PC-3 (cell line): ENCODE results near the gene LAMTOR2. TPM values are rescaled to one million over a fixed set of nuclear protein-coding genes. Genes with fewer than 3 reads are reported as not detected.

Experiments
- ATAC-seq: fragments of 200-7000 bp; cut with Tn5 transposase; 2 replicates; pipeline ENCODE4 v1.9.1; 2020; ENCODE audit warnings: mild to moderate bottlenecking, moderate library complexity
- BruUV-seq: library from RNA; stranded (reverse); fragments of 400-500 nt; replicated peaks from 2 replicates; lab custom pipeline; 2021; lab: Mats Ljungman, UMichigan
- CTCF ChIA-PET: fragments of 300-600 bp; sonication (Branson Sonifier 250); formaldehyde crosslinking; loops from one replicate; lab custom pipeline; 2022; ENCODE audit warnings: antibody characterized with exemption; lab: Charles Lee
- POLR2A ChIA-PET: fragments of 300-600 bp; sonication (Branson Sonifier 250); formaldehyde crosslinking; loops from one replicate; lab custom pipeline; 2022; ENCODE audit warnings: antibody characterized with exemption; ENCODE audit not compliant: unreplicated experiment; lab: Charles Lee
- DNase-seq: peaks from one replicate; pipeline ENCODE4 v3.0.0-alpha.2; 2015
- H2AFZ ChIP-seq: fragments of 300-600 bp; sonication (generic); 2 replicates; pipeline ENCODE4 v1.6.0; 2016; ENCODE audit warnings: antibody characterized with exemption, low read length
- H3F3A ChIP-seq: fragments of 300-600 bp; sonication (generic); one replicate; pipeline ENCODE4 v1.6.0; 2017; ENCODE audit warnings: antibody characterized with exemption, low read length, control low read depth, mild to moderate bottlenecking; ENCODE audit not compliant: unreplicated experiment
- H3K27ac ChIP-seq: fragments of 300-600 bp; sonication (generic); 2 replicates; pipeline ENCODE4 v1.5.1; 2016; ENCODE audit warnings: mild to moderate bottlenecking, low read length
- H3K27me3 ChIP-seq: fragments of 300-600 bp; sonication (generic); 2 replicates; pipeline ENCODE4 v1.6.1; 2016; ENCODE audit warnings: low read length, mixed read lengths
- H3K36me3 ChIP-seq: fragments of 300-600 bp; sonication (generic); 2 replicates; pipeline ENCODE4 v1.6.1; 2016; ENCODE audit warnings: low read depth, mixed run types, low read length, mixed read lengths
- H3K4me1 ChIP-seq: fragments of 300-600 bp; sonication (generic); 2 replicates; pipeline ENCODE4 v1.5.1; 2016; ENCODE audit warnings: low read length; ENCODE audit not compliant: insufficient read depth
- H3K4me2 ChIP-seq: fragments of 300-600 bp; sonication (generic); 2 replicates; pipeline ENCODE4 v1.6.0; 2016; ENCODE audit warnings: low read length
- H3K4me3 ChIP-seq: fragments of 300-600 bp; sonication (generic); 2 replicates; pipeline ENCODE4 v1.5.1; 2016; ENCODE audit warnings: mild to moderate bottlenecking, low read length, mixed read lengths
- H3K79me2 ChIP-seq: fragments of 300-600 bp; sonication (generic); 2 replicates; pipeline ENCODE4 v1.6.1; 2017; ENCODE audit warnings: low read length, mixed read lengths
- H3K9ac ChIP-seq: fragments of 300-600 bp; sonication (generic); 2 replicates; pipeline ENCODE4 v1.6.0; 2016; ENCODE audit warnings: mild to moderate bottlenecking, low read length
- H3K9me2 ChIP-seq: fragments of 300-600 bp; sonication (generic); replicated peaks from 2 replicates; pipeline ENCODE4 v1.6.1; 2016; ENCODE audit warnings: mixed run types, low read length, mixed read lengths
- H3K9me3 ChIP-seq: fragments of 300-600 bp; sonication (generic); 2 replicates; pipeline ENCODE4 v1.6.1; 2016; ENCODE audit warnings: low read length, mixed read lengths
- H4K20me1 ChIP-seq: fragments of 300-600 bp; sonication (generic); 2 replicates; pipeline ENCODE4 v1.6.1; 2016; ENCODE audit warnings: low read length, mixed read lengths
- CTCF ChIP-seq: fragments of 300-600 bp; sonication (generic); conservative IDR thresholded peaks from 2 replicates; pipeline ENCODE4 v1.5.1; 2017; ENCODE audit warnings: antibody characterized with exemption, low read depth, mild to moderate bottlenecking, low read length
- EZH2 ChIP-seq: fragments of 300-600 bp; sonication (generic); IDR thresholded peaks from one replicate; pipeline ENCODE4 v1.6.1; 2017; ENCODE audit warnings: antibody characterized with exemption, mild to moderate bottlenecking, low read length; ENCODE audit not compliant: unreplicated experiment
- EZH2phosphoT487 ChIP-seq: fragments of 300-600 bp; sonication (generic); IDR thresholded peaks from 2 replicates; pipeline ENCODE4 v1.6.1; 2018; ENCODE audit warnings: mild to moderate bottlenecking, antibody characterized with exemption, low read length, borderline replicate concordance
- intact Hi-C: fragments of 100-400 bp; cut with micrococcal nuclease; formaldehyde crosslinking; loops from 2 replicates; pipeline ENCODE4 v1.9.0; 2023
- total RNA-seq: library from RNA; depleted of rRNA; stranded (reverse); fragments of >200 nt; gene quantifications from 2 replicates; pipeline ENCODE4 v1.2.3, GENCODE V29; 2014

LAMTOR2 gene
- total RNA-seq, 1 experiment from 2014 or later, result 130 TPM

GRCh38 chr1:156100205-156100995, 45.8 kb downstream of the LAMTOR2 start:
- DNase-seq (peak; percentile 67), ATAC-seq (no peak)
- Histone ChIP-seq H3K4me3 (no peak overlapping the region), H2AFZ (no peak overlapping the region), H3K27me3 (no peaks in the 10 kb centered on the region), H3K4me1 (peaks cover 70% of the 10 kb centered on the region), H3K36me3 (no peaks in the 10 kb centered on the region), H3K79me2 (no peaks in the 10 kb centered on the region), H3K9ac (no peak overlapping the region), H3K9me2 (no peaks in the 10 kb centered on the region), H3K9me3 (no peaks in the 10 kb centered on the region), H3K27ac (peak overlapping the region; percentile 22; the same call in 1 of the 2 replicates), H3K4me2 (peak overlapping the region; percentile 1), H4K20me1 (no peaks in the 10 kb centered on the region), H3F3A (no peaks in the 10 kb centered on the region)
- TF ChIP-seq EZH2phosphoT487 (no peak), CTCF (no peak), EZH2 (no peak)
- ChIA-PET POLR2A (interaction anchor here (0.5 to 0.6 kb wide), 2 partner anchors 18 to 132 kb away, joined by 3 to 6 read pairs; no protein-coding TSS in a partner anchor), CTCF (interaction anchor here (4.7 kb wide), 1 partner anchor 30 kb away, joined by 22 read pairs; no protein-coding TSS in a partner anchor)
- intact Hi-C loops, result no loop called here
- BruUV-seq, result no TSS peak

DNA sequence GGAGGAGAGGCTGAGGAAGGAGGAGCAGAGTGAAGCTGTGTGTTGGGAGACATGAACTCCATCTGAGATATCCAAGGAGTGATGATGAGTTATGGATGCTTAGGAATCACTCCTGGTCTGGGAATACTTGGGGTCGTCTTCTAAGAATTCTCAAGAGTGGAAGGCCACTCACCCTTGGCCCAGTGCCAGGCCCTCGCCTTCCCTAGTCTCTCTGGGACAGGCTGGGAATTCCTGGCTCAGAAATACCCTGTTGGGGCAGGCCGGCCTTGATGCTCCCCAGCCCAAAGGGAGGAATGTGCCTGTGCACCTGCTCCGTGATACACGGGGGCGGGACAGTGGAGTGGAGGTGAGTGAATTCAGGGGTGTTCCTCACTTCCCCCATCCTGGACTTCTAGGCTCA, 47.3 kb downstream of the LAMTOR2 start:
- ATAC-seq, result no peak
- Histone ChIP-seq H3K27ac (no peak overlapping the region), H3K9me3 (no peaks in the 10 kb centered on the region), H3K27me3 (no peaks in the 10 kb centered on the region), H3K9me2 (no peaks in the 10 kb centered on the region), H3K4me1 (peaks cover 67% of the 10 kb centered on the region), H3K4me3 (no peak overlapping the region), H3K79me2 (no peaks in the 10 kb centered on the region), H3K4me2 (no peak overlapping the region), H3K9ac (no peak overlapping the region), H3F3A (no peaks in the 10 kb centered on the region), H2AFZ (no peak overlapping the region), H3K36me3 (no peaks in the 10 kb centered on the region), H4K20me1 (no peaks in the 10 kb centered on the region)
- intact Hi-C loops, result no loop called here
- ChIA-PET POLR2A (interaction anchor here (0.6 kb wide), 1 partner anchor 124 kb away, joined by 29 read pairs; no protein-coding TSS in a partner anchor), CTCF (interaction anchor here (0.5 to 0.7 kb wide), 4 partner anchors 21 to 116 kb away, joined by 3 to 6 read pairs (median 4); no protein-coding TSS in a partner anchor)
- no TSS peak for BruUV-seq
- DNase-seq, result no peak
- TF ChIP-seq EZH2phosphoT487, result no peak
- no peak for TF ChIP-seq EZH2
- no peak for TF ChIP-seq CTCF
